ENCODE data around the gene ADGRL3.
"Not testable (repeated sequence)": the region's sequence is repeated elsewhere in the genome, so short reads cannot be mapped to it uniquely, and the experiment has no call there.

Gene ADGRL3

GRCh38 chr4:61205066-61205465, 4.9 kb downstream of the ADGRL3 start:
- DNase-seq (ENCODE audit: low read depth in 2 of 2): no peak

GRCh38 chr4:61207156-61207555, 7.0 kb downstream of the ADGRL3 start:
- DNase-seq (ENCODE audit: low read depth in 2 of 2): not testable (repeated sequence)

GRCh38 chr4:61210186-61210939, 10.2 kb downstream of the ADGRL3 start:
- no peak for DNase-seq (ENCODE audit: low read depth in 2 of 2)

GRCh38 chr4:61211781-61212180, 11.7 kb downstream of the ADGRL3 start:
- no peak for DNase-seq (ENCODE audit: low read depth in 2 of 2)

GRCh38 chr4:61212788-61213187, 12.7 kb downstream of the ADGRL3 start:
- DNase-seq (ENCODE audit: low read depth in 2 of 2): no peak

- DNase-seq (ENCODE audit: low read depth in 2 of 2): no peak
Observed at GRCh38 chr4:61214680-61215079, 14.6 kb downstream of the ADGRL3 start.

GRCh38 chr4:61217222-61217621, 17.1 kb downstream of the ADGRL3 start:
- no peak for DNase-seq (ENCODE audit: low read depth in 2 of 2)

- DNase-seq (ENCODE audit: low read depth in 2 of 2): no peak
Observed at GRCh38 chr4:61220556-61220955, 20.4 kb downstream of the ADGRL3 start.

GRCh38 chr4:61223385-61223784, 23.3 kb downstream of the ADGRL3 start:
- DNase-seq (ENCODE audit: low read depth in 2 of 2): no peak

- no peak for DNase-seq (ENCODE audit: low read depth in 2 of 2)
Observed at GRCh38 chr4:61224573-61224972, 24.4 kb downstream of the ADGRL3 start.

GRCh38 chr4:61225656-61226055, 25.5 kb downstream of the ADGRL3 start:
- DNase-seq (ENCODE audit: low read depth in 2 of 2): no peak

GRCh38 chr4:61231421-61231820, 31.3 kb downstream of the ADGRL3 start:
- no peak for DNase-seq (ENCODE audit: low read depth in 2 of 2)

GRCh38 chr4:61239250-61239649, 39.1 kb downstream of the ADGRL3 start:
- no peak for DNase-seq (ENCODE audit: low read depth in 2 of 2)

GRCh38 chr4:61243962-61244361, 43.8 kb downstream of the ADGRL3 start:
- no peak for DNase-seq (ENCODE audit: low read depth in 2 of 2)

GRCh38 chr4:61245069-61245714, 45.1 kb downstream of the ADGRL3 start:
- DNase-seq (ENCODE audit: low read depth in 2 of 2): no peak

- no peak for DNase-seq (ENCODE audit: low read depth in 2 of 2)
Observed at GRCh38 chr4:61246034-61246433, 45.9 kb downstream of the ADGRL3 start.

- no peak for DNase-seq (ENCODE audit: low read depth in 2 of 2)
Observed at GRCh38 chr4:61248705-61249104, 48.6 kb downstream of the ADGRL3 start.

GRCh38 chr4:61251129-61251528, 51.0 kb downstream of the ADGRL3 start:
- no peak for DNase-seq (ENCODE audit: low read depth in 2 of 2)

- DNase-seq (ENCODE audit: low read depth in 2 of 2): no peak
Observed at GRCh38 chr4:61254406-61254805, 54.3 kb downstream of the ADGRL3 start.

- no peak for DNase-seq (ENCODE audit: low read depth in 2 of 2)
Observed at GRCh38 chr4:61273233-61273632, 73.1 kb downstream of the ADGRL3 start.

GRCh38 chr4:61274286-61274685, 74.2 kb downstream of the ADGRL3 start:
- DNase-seq (ENCODE audit: low read depth in 2 of 2): no peak

GRCh38 chr4:61275241-61275640, 75.1 kb downstream of the ADGRL3 start:
- DNase-seq (ENCODE audit: low read depth in 2 of 2): no peak

- DNase-seq (ENCODE audit: low read depth in 2 of 2): no peak
Observed at GRCh38 chr4:61276029-61276428, 75.9 kb downstream of the ADGRL3 start.
